GM19395 (cell line): ENCODE results near the gene GGA2.
"Not testable (repeated sequence)": the region's sequence is repeated elsewhere in the genome, so short reads cannot be mapped to it uniquely, and the experiment has no call there.

ENCODE experiments used
- ATAC-seq: cut with Tn5 transposase; IDR thresholded peaks from one replicate; pipeline ENCODE4 v1.9.1; 2021; ENCODE audit warnings: mild to moderate bottlenecking, moderate library complexity; ENCODE audit not compliant: unreplicated experiment

The GGA2 gene

DNA sequence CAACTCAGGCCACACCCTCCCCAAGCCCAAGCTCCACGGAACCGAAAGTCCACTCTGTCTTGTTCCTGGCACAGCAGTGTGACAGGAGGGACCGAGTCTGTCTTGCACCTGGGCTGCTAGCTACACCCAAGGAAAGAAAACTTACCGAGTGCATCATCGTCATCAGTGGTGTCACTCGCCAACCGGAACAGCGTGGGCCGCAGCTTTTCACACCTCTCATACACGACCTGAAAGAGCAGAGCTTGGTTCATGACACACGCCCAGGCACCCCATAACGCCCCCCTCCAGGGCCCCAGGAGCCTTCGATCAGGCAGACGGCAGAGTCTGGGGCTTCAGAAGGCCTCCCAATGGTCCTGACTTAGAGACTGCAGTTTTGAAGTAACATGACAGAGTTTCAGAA is 27.5 kb downstream of the GGA2 start:
- ATAC-seq, result no peak

DNA sequence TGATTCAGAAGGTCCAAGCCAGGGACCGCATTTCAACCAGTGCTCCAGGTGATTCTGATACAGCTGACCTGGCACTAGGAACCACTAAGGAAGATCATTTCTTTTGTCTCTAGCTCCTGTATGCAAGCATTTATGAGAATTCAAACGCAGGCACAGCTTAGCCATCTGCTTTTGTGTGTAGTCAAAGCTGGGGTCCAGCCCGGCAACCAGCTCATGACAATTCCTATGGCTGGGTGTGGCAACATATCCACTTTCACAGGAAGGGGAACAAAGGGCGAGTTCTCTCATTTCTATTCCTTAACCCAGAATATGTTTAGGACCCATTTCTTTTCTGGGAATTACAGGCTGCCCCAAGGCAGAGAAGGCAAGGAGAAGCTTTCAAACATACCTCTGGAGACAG is 30.0 kb downstream of the GGA2 start:
- no peak for ATAC-seq

DNA sequence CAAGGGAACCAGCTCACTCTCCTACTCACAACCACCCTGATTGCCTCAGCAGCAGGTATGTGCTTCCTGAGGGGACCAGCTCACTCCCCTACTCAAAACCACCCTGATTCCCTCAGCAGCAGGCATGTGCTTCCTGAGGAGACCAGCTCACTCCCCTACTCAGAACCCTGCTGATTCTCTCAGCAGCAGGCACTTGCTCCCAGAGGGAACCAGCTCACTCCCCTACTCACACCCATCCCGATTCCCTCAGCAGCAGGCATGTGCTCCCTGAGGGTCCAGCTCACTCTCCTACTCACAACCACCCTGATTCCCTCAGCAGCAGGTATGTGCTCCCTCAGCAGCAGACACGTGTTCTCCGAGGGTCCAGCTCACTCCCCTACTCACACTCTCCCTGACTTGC is 31.2 kb downstream of the GGA2 start:
- ATAC-seq, result no peak

DNA sequence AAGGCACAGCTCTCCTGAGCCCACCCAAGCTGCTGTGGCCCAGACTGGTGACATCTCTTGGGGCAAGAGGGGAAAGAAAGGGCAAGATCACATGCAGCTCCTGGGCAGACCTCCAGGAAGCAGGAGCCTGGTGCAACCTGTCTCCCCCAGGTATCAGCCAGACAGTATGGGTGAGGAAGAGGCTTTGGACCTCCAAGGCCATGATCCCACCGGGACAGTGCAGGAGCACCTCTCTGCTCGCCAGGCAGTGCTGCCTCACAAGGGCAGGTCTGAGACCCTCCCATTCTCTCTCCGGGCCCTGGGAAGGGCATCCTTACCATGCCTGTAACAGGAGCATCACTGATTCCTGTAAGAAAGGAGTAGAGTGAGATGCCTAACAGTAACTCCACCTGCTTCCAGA is 31.7 kb downstream of the GGA2 start:
- no peak for ATAC-seq

DNA sequence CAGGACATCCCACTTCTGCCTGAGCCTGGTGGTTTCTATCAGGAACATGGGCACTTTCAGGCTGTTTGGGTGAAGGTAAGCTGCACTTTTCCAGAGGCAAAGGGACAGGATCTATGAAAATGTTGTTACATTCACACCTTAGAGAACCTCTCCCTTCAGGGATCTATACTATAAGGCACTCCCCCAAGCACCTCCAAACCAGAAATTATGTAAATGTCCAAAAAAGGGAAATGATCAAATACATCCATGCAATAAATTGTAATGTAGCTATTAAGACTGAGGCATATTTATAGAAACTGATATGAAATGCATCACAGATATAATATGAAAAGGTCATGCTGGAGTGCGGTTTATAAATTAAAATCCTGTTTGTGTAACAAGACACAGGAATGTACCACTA is 34.0 kb downstream of the GGA2 start:
- no peak for ATAC-seq

DNA sequence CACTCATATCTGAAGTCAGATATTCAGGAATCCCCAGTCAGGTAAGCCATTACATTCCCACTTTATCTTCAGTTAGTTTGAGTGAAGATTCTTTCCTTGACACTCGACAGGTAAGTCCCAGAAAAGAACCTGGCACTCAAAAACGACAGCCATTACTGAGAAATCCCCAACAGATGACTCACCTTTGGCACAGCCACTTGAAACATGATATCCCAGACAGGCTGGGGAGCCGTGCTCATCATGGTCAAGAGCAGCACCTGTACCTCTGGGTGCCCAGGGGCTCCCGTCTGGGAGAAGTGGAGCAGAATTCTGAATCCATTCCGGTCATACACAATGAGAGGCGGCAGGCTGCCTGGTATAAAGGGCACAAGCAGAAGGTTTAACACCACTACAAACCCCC is 40.5 kb downstream of the GGA2 start:
- ATAC-seq, result no peak

DNA sequence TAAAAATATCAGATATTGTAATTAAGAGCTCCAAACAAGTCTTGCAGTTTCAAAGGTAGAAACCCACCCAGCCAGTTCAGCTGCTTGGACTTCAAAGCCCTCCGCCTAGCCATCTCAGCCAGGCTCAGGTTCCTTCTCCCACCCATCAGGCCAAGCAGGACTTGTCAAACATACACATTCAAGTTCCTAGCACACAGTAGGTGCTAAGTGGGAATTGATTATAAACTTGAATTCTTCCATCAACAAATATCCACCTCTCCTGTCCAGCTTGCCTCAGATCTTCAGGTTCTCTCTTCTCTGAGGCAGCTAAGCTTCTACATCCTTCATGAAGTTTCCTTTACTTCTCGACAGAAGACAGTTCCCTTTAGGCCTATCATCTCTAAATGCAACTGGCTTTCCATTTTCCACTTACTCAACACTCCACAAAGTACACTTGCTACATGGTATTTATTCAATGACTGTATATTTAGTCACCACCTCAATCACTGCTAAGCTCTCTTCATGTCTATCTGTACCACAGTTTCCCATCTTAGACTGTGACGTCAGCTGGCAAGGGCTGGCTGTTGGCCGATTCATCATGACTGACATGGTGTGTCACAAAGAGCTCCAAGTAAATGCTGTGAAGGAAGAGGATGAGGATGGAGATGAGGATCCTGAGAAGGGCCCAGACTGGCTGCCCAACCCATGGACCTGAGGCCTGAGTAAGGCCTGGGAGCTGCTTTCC is 44.0 kb downstream of the GGA2 start:
- ATAC-seq, result no peak

DNA sequence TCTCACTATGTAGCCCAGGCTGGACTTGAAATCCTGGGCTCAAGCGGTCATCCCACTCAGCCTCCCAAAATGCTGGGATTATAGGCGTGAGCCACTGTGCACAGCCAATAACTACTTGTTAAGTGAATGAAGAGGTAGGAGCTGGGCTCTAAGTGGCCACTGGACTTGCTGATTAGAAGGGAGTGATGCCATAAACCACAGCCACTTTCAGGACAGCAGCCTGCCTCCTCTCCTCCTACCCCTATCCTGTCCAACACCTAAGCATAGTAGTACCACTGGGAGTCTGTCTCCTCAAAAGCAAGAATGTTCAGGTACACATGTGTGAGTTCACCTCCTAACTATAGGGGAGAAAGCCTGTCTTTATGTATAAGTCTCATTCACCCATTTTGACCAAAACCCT is 45.1 kb downstream of the GGA2 start:
- ATAC-seq, result no peak

DNA sequence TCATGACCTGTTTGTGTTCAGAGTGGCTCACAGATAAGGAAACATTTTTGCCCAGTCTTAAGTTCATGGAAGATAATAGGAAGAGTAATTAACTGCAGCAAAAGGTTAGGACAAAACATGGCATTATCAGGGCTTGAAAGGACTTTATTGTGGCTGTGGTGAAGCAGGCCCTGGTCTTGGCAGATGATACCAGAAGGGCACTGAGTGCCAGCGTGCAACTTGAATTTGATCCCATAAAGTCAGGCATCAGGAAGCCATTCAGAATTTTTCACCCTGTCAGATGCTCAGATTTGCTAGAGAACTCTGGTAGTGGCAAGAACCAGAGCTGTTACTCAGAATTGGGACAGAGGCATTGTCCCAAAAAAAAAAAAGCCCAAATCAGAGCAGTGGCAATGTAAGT is 46.1 kb downstream of the GGA2 start:
- no peak for ATAC-seq

DNA sequence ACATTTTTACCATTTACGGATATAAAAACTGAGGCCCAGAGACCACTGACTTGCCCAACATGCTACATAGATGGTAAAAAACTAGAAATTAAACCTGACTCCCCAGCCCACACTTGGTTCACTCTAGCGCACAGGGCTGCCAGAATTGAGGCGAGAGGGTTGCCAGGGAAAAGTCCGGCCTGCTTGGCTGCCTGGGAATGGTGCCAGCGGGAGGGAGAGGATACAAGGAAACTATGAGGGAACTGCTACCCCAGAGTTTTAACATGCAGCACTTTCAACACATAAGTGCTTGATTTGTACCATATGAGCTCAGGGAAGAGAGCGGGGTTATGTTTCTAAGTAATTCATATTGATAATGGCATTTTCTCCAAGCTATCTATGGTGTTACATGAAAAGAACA is 47.3 kb downstream of the GGA2 start:
- not testable (repeated sequence) for ATAC-seq

DNA sequence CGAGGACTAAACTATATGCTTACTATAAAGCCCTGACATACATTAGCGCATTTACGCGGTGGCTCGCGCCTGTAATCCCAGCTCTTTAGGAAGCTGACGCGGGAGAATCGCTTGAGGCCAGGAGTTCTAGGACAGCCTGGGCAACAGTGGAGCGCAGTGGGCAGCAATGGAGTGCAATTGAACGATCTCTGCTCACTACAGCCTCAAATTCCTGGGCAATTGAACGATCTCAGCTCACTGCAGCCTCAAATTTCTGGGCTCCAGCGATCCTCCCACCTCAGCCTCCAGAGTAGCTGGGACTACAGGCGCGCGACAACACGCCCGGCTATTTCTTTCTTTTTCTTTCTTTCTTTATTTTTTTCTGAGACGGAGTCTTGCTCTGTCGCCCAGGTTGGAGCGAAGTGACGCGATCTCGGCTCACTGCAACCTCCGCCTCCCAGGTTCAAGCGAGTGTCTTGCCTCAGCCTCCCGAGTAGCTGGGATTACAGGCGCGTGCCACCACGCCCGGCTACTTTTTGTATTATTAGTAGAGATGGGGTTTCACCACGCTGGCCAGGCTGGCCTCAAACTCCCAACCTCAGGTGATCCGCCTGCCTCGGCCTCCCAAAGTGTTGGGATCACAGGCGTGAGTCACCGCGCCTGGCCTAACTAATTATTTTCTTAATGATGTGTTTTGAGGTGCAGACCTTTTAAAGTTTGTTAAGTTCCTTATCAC is 56.8 kb downstream of the GGA2 start:
- peak; percentile 23 for ATAC-seq

DNA sequence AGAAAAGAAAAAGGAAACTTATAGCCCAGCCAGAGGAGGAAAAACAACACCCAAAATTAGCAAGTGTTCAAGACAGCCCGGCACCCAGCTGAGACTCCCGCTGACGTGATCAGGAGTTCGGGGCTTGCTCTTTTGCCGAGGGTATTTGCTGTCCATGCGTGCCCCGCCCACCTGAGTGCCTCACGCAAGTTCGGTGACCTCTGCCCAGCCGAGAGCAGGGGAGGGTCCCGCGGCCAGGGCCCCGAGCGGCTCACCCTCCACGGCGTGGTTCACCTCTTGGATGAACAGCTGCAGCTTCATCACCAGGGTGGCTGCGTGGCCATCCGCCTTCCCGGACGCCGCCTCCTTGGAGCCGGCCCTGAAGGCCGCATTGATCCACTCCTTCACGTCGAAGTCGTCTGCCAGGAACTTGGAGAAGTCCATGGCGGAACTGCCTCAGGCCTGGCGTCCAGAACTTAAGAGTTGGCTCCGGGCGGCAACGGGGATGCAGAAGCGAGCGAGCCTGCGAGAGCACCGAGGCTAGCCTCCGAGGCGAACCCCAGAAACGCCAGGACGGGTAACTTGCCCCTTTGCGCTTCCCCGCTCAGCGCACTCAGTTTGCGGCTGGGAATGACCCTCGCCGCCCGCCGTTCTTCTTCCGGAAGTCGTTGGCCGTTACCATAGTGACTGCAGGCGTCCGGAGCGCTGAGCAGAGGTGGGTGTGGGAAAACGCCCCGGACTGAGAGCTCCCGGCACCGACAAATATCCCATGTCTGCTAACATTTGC is 57.5 kb downstream of the GGA2 start, which contains the start of gene COG7:
TSS of gene COG7 (minus strand) at position 618 of the 766 bp plus-strand sequence. CDS start at position 423, 195 bp downstream.
- peak; percentile 93 for ATAC-seq

DNA sequence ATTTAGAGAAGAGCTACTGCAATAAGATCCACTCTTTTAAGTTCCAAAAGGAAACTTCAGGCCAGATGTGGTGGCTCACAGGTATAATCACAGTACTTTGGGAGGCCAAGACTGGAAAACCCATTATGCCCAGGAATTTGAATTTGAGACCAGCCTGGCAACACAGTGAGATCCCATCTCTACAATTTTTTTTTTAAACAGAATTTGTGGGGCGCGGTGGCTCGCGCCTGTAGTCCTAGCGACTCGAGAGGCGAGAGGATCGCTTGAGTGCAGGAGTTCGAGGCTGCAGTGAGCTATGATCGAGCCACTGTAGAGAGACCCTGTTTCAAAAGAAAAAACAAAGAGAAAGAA is 58.1 kb downstream of the GGA2 start:
- peak; percentile 9 for ATAC-seq

DNA sequence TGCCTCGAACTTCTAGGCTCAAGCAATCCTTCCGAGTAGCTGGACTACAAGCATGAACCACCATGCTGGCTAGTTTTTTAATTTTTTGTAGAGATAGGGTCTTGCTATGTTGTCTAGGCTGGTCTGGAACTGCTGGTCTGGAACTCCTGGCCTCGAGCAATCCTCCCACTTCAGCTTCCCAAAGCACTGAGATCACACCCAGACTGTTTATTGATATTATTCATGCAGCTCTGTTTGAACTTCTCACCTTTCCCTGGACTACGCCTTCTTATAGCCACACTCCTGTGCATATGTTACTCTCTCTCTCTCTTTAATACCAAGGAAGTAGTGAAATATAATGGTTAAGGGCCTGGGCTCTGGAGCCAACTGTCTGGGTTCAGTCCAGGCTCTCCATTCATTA is 61.9 kb downstream of the GGA2 start:
- no peak for ATAC-seq

DNA sequence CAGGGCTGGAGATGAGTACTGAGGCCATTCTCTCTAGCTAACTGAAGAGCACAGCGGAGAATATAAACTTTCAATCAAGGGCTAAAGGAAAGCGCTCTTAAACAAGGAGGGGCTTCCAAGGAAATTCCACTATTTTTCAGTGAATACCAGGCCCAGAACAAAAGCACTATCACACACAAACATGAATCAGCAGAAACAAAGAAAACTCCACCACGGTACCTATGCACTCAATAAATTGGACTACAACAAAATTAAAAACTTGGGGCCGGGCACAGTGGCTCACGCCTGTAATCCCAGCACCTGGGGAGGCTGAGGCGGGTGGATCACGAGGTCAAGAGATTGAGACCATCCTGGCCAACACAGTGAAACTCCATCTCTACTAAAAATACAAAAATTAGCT is 72.8 kb downstream of the GGA2 start:
- not testable (repeated sequence) for ATAC-seq

DNA sequence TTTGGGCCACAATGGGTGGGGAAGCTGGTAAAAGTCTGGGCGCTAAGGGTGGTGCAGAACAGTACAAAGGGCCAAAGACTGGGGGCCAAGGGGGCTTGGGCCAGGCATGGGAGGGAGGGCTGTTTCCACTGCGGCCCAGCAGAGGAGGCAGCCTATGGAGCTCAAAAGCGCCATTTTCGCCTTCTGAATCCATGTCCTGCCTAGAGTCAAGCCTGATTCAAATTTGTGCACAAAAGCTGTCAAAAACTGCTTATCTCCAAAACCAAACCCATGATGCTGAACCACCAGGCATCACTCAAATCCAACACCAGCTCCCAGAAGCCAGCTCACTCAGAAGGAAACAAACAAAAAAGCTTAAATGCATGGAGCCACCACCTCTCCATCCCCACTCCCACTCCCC is 73.3 kb downstream of the GGA2 start:
- no peak for ATAC-seq

DNA sequence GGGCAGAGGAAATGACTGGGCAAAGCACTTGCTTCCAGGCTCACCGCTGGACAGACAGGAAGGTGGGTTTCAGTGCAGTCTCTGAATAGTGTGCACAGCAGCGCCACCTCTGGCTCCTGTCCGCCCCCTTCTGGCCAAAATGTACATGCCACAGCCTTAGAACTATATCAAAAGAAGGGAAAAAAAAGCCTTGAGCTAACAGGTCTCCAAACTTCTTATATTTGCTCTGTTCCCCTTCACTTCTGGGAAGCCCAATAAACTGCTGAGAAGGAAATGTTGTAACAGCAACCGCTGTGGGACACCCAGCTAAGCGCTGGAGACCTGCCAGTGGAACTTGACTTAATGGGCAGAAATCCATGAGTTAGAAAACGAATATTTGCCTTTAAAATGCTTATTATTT is 74.8 kb downstream of the GGA2 start:
- ATAC-seq, result no peak

DNA sequence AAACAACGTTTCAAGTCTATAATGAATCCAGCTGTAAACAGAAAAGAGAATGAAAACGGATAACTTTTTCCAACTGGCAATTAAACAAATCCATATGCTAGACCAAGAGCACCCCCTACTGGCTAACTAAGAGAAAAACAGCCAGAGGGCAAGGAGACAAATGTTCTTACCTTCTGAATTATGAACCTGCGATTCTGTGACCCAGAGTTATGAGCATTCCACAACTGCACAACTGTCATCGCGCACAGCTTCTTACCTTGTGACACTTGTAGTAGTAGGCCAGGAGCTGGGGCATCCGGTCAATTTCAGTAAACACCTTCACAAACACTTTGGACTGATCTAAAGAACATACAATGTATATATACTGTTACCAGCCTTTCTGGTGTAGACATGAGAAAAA is 75.9 kb downstream of the GGA2 start:
- ATAC-seq, result no peak

DNA sequence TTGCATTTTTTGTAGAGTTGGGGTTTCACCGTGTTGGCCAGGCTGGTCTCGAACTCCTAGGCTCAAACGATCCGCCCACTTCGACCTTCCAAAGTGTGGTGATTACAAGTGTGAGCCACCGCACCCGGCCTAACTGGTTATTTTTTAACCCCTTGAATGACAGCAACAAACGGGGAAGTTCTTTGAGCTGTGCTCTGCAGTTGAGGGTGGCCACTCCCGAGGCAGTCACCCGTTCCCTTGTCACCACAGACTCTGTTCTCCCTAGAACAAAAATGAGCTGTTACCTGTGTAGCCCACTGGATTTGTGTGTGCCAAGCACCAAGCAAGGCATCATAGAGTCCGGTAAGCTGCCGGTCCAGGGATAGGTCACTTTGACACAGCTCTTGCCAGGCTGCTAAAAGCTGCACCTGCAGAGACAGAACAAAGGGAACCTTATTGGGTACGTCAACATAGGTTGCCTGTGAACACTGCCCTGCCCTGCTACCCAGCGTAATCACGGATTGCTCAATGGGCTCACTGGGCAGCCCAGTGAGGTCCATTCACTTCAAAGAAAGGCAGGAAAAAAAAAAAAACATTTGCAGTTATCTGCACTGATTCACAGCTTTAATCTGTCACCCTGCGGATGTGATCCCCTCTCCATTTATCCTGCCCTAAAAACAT is 76.9 kb downstream of the GGA2 start:
- ATAC-seq, result no peak

DNA sequence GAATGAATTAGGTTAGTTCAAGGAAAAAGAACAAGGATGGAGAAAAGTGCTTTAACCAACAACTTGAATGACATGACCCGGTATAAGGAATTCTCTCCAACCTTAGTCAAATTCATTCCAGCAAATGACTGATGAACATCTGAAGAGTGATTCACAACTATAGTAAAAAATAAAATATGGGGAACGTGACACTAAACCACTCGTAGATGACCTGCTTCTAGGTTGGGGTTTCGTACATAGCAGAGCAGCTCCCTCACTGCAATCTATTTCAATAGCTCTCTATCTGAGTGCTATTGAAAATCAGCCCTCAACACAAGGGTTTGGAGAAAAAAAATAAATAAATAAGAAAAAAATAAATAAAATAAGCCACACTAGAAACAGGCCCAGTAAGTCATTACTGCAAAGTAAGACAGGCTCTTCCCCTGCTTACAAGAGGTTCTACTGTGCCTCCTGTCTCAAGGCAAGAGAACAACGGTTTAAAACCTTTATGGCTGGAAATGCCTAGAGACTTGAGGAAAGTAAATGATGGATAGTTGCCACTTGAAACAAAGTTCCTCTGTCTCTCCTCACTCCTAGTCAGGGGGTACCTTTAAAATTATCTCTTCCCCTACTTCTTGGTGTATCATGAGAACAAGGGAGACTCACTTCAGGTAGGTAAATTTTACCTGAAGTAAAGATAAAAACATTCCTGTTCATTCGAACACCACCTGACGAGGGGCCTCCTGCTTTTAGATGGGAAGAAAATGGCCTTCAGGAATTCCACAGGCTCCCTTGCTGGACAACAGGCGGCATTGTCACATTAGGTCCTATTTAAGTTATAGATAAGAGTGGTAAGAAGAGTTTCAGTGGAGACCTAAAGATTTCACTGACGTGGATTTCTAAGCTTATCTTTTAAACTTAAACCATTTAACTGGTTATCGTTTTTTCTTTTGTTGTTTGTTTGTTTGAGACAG is 77.8 kb downstream of the GGA2 start:
- ATAC-seq, result no peak
